IMR-90 (cell line): Measurements from ENCODE around the gene XAB2. TPM values are rescaled to one million over a fixed set of nuclear protein-coding genes. Genes with fewer than 3 reads are reported as not detected.

Experiments
- ATAC-seq: fragments of 200-7000 bp; cut with Tn5 transposase; 2 replicates; pipeline ENCODE4 v1.9.1; 2020; ENCODE audit warnings: low read depth, mild to moderate bottlenecking, moderate library complexity
- BruUV-seq: library from RNA; stranded (reverse); fragments of 400-500 nt; replicated peaks from 2 replicates; lab custom pipeline; 2021; lab: Mats Ljungman, UMichigan
- CTCF ChIA-PET: fragments of 300-600 bp; formaldehyde crosslinking; extraction: SDS; loops from one replicate; lab custom pipeline; 2021; ENCODE audit warnings: antibody characterized with exemption; lab: Yijun Ruan, JAX
- POLR2A ChIA-PET: fragments of 300-600 bp; sonication (Branson Sonifier 250); formaldehyde crosslinking; loops from one replicate; lab custom pipeline; 2022; ENCODE audit warnings: antibody characterized with exemption; ENCODE audit not compliant: unreplicated experiment; lab: Charles Lee
- DNase-seq: peaks from one replicate; pipeline ENCODE4 v3.0.0; 2013
- H2AFZ ChIP-seq: replicated peaks from 2 replicates; pipeline ENCODE3; 2013; ENCODE audit warnings: low read length, mild to moderate bottlenecking; ENCODE audit not compliant: poor library complexity
- H2AK5ac ChIP-seq: 2 replicates; pipeline ENCODE4 v1.6.1; 2013; ENCODE audit warnings: low read depth, low read length, inconsistent platforms
- H2AK9ac ChIP-seq: replicated peaks from 2 replicates; pipeline ENCODE3; 2013; ENCODE audit warnings: mild to moderate bottlenecking, low read depth, low read length, moderate library complexity; ENCODE audit not compliant: poor library complexity
- H2BK120ac ChIP-seq: 2 replicates; pipeline ENCODE4 v1.6.1; 2013; ENCODE audit warnings: low read depth, low read length, inconsistent platforms
- H2BK15ac ChIP-seq: 3 replicates; pipeline ENCODE4 v1.6.1; 2013; ENCODE audit warnings: low read depth, low read length, inconsistent platforms
- H2BK20ac ChIP-seq: 2 replicates; pipeline ENCODE4 v1.6.1; 2013; ENCODE audit warnings: low read depth, mild to moderate bottlenecking, inconsistent platforms, low read length, moderate library complexity
- H2BK5ac ChIP-seq: 2 replicates; pipeline ENCODE4 v1.6.1; 2013; ENCODE audit warnings: mild to moderate bottlenecking, low read depth, low read length, inconsistent platforms; ENCODE audit not compliant: poor library complexity, severe bottlenecking
- H3K14ac ChIP-seq: replicated peaks from 2 replicates; pipeline ENCODE4 v1.6.1; 2013; ENCODE audit warnings: low read depth, low read length, inconsistent platforms
- H3K18ac ChIP-seq: 2 replicates; pipeline ENCODE4 v1.6.1; 2013; ENCODE audit warnings: low read depth, low read length, control low read depth
- H3K23ac ChIP-seq: 2 replicates; pipeline ENCODE4 v1.6.1; 2013; ENCODE audit warnings: low read depth, low read length, inconsistent platforms
- H3K27ac ChIP-seq: 2 replicates; pipeline ENCODE4 v1.5.1; 2013; ENCODE audit warnings: mild to moderate bottlenecking, control low read depth, low read length; ENCODE audit not compliant: insufficient read depth
- H3K27me3 ChIP-seq: 2 replicates; pipeline ENCODE4 v1.6.1; 2013; ENCODE audit warnings: low read length; ENCODE audit not compliant: control insufficient read depth, insufficient read depth
- H3K36me3 ChIP-seq: 2 replicates; pipeline ENCODE4 v1.6.1; 2013; ENCODE audit warnings: low read length, mixed read lengths; ENCODE audit not compliant: control insufficient read depth, insufficient read depth
- H3K4ac ChIP-seq: 2 replicates; pipeline ENCODE4 v1.6.1; 2013; ENCODE audit warnings: low read depth, low read length, inconsistent platforms
- H3K4me1 ChIP-seq: 2 replicates; pipeline ENCODE4 v1.6.1; 2013; ENCODE audit warnings: low read length, mixed read lengths; ENCODE audit not compliant: control insufficient read depth, insufficient read depth
- H3K4me2 ChIP-seq: 2 replicates; pipeline ENCODE4 v1.6.1; 2013; ENCODE audit warnings: low read depth, mild to moderate bottlenecking, control low read depth, low read length, moderate library complexity
- H3K4me3 ChIP-seq: 2 replicates; pipeline ENCODE4 v1.5.1; 2013; ENCODE audit warnings: low read depth, mild to moderate bottlenecking, control low read depth, low read length, moderate library complexity; ENCODE audit not compliant: insufficient read depth
- H3K56ac ChIP-seq: 2 replicates; pipeline ENCODE4 v1.6.1; 2013; ENCODE audit warnings: low read length, inconsistent platforms; ENCODE audit not compliant: insufficient read depth; ENCODE audit errors: extremely low read depth
- H3K79me1 ChIP-seq, 2 experiments: 2 replicates each; pipeline ENCODE4 v1.6.1; 2013; ENCODE audit warnings: low read length in 2 of 2, inconsistent platforms in 1 of 2, low read depth in 1 of 2
- H3K9ac ChIP-seq: 2 replicates; pipeline ENCODE4 v1.6.1; 2013; ENCODE audit warnings: low read depth, low read length, control low read depth
- H3K9me1 ChIP-seq: 2 replicates; pipeline ENCODE4 v1.6.1; 2013; ENCODE audit warnings: low read length, inconsistent platforms; ENCODE audit not compliant: insufficient read depth
- H3K9me3 ChIP-seq: 2 replicates; pipeline ENCODE4 v1.6.1; 2013; ENCODE audit warnings: low read length; ENCODE audit not compliant: control insufficient read depth, insufficient read depth
- H4K20me1 ChIP-seq: 2 replicates; pipeline ENCODE4 v1.6.1; 2013; ENCODE audit warnings: low read length, inconsistent platforms; ENCODE audit not compliant: insufficient read depth
- H4K5ac ChIP-seq: 2 replicates; pipeline ENCODE4 v1.6.1; 2013; ENCODE audit warnings: mild to moderate bottlenecking, low read depth, low read length, control low read depth
- H4K8ac ChIP-seq, 2 experiments: 2 replicates each; pipeline ENCODE4 v1.6.1; 2013; ENCODE audit warnings: low read depth in 2 of 2, low read length in 2 of 2, control low read depth in 1 of 2, inconsistent platforms in 1 of 2
- H4K91ac ChIP-seq: 2 replicates; pipeline ENCODE4 v1.6.1; 2013; ENCODE audit warnings: low read depth, low read length, inconsistent platforms; ENCODE audit not compliant: insufficient read depth
- BHLHE40 ChIP-seq: fragments of 150-350 bp; IDR thresholded peaks from 2 replicates; pipeline ENCODE4 v1.6.1; 2016; ENCODE audit warnings: mild to moderate bottlenecking, low read depth, low read length
- MAZ ChIP-seq: IDR thresholded peaks from 2 replicates; pipeline ENCODE4 v1.6.1; 2012; ENCODE audit warnings: low read depth, mild to moderate bottlenecking, low read length, improper control_type of control experiment, moderate library complexity, borderline replicate concordance
- POLR2A ChIP-seq: IDR thresholded peaks from 2 replicates; pipeline ENCODE4 v1.6.1; 2012; ENCODE audit warnings: mild to moderate bottlenecking, low read depth, low read length
- RCOR1 ChIP-seq: IDR thresholded peaks from 2 replicates; pipeline ENCODE4 v1.6.1; 2012; ENCODE audit warnings: mild to moderate bottlenecking, low read length, improper control_type of control experiment; ENCODE audit not compliant: insufficient replicate concordance
- WGBS, 2 experiments: methylation state at CpG; one replicate each; pipeline versions ENCODE4 v1.1.5 to v1.1.7; 2013; ENCODE audit warnings: missing lambda C conversion rate in 2 of 2; ENCODE audit not compliant: insufficient read length in 1 of 2; ENCODE audit errors: extremely low coverage in 2 of 2; 5-methylcytosine and 5-hydroxymethylcytosine counted together
- dilution Hi-C: fragments of 300-500 bp; cut with HindIII; formaldehyde crosslinking; loops from one replicate; pipeline ENCODE4 v1.14.3; 2018; ENCODE audit warnings: low sequenced_read_pairs; ENCODE audit not compliant: unreplicated experiment
- in situ Hi-C: fragments of 300-500 bp; cut with MboI; formaldehyde crosslinking; loops from 3 replicates; pipeline ENCODE4 v1.14.3; 2019; ENCODE audit warnings: low sequenced_read_pairs, inconsistent platforms, mixed read lengths
- intact Hi-C: fragments of 100-400 bp; cut with micrococcal nuclease; formaldehyde crosslinking; loops from 2 replicates; pipeline ENCODE4 v1.10.0; 2022
- polyA plus RNA-seq, 3 experiments: library from polyadenylated mRNA; depleted of rRNA; stranded (reverse); fragments of >200 nt; gene quantifications; 2 replicates each; pipeline ENCODE4 v1.2.3, GENCODE V29; 2012; ENCODE audit warnings: low replicate concordance in 1 of 3
- total RNA-seq: library from RNA; depleted of rRNA; stranded (reverse); fragments of >200 nt; gene quantifications from 2 replicates; pipeline ENCODE4 v1.2.3, GENCODE V29; 2012

Gene XAB2
- total and polyA plus RNA-seq, 2 of the 4 experiments (the other 2 are of a cell fraction) = 29.9 to 34.4 TPM

- Histone ChIP-seq H3K4ac (no peak overlapping the region), H2AK5ac (no peak overlapping the region), H3K27ac (no peak overlapping the region), H3K18ac (no peak overlapping the region), H4K91ac (no peak overlapping the region), H3K23ac (no peak overlapping the region), H3K79me1 (no peaks in the 10 kb centered on the region), H3K9ac (no peak overlapping the region), H3K4me2 (no peak overlapping the region), H2BK5ac (no peak overlapping the region), H2AK9ac (no peak overlapping the region), H3K9me1 (no peaks in the 10 kb centered on the region), H3K4me1 (no peaks in the 10 kb centered on the region), H3K14ac (no peak overlapping the region), H3K56ac (no peak overlapping the region), H3K9me3 (peaks cover 4% of the 10 kb centered on the region; the same call in 1 of the 2 replicates), H3K27me3 (peaks cover 29% of the 10 kb centered on the region), H4K8ac (no peak overlapping the region), H3K4me3 (no peak overlapping the region), H4K5ac (no peak overlapping the region), H4K20me1 (no peaks in the 10 kb centered on the region), H2AFZ (no peak overlapping the region), H2BK15ac (no peak overlapping the region), H2BK120ac (no peak overlapping the region), H2BK20ac (no peak overlapping the region), H3K36me3 (no peaks in the 10 kb centered on the region)
- no peak for ATAC-seq
- in situ Hi-C loops (no loop called here), intact Hi-C loops (no loop called here), dilution Hi-C loops (no loop called here)
- ChIA-PET CTCF (interaction anchor here (1.9 kb wide), 1 partner anchor 11 kb away, joined by 6 read pairs; the partner anchor contains the start of gene TRAPPC5), POLR2A (no interaction called here)
- 8 to 100% methylated on average over 1 to 5 of the region's 9 CpGs for WGBS, 2 experiments
- no peak for DNase-seq
- no peak for TF ChIP-seq MAZ
- no peak for TF ChIP-seq POLR2A
- TF ChIP-seq BHLHE40 = no peak
- no peak for TF ChIP-seq RCOR1
- BruUV-seq = no TSS peak
Observed at GRCh38 chr19:7669641-7670040, 40.3 kb upstream of the XAB2 start.
